ENCODE data around the gene SPARC.

DNA sequence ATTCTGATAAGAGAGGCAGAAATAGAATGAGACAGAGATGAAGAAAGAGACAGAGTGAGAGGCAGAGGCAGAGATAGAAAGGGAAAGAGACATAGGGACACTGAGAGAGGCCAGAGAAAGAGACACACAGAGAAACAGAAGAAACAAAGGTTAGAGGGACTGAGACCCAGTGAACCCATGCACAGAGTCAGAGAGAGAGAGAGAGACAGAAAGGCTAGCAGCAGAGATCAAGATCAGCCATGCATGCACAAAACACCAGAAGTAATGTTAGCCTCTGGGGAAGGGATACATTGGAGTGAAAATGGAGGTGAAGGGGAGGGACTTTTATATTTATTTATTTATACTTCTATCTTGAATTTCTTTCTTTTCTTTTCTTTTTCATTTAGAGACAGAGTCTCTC is 14.1 kb upstream of the SPARC start:
- no peak for TF ChIP-seq CTCF (IDR thresholded peaks at IDR 0.05)
- TF ChIP-seq EZH2 (IDR thresholded peaks at IDR 0.05), result no peak
